H1 (cell line): ENCODE results near the gene SPTSSA. TPM values are rescaled to one million over a fixed set of nuclear protein-coding genes. Genes with fewer than 3 reads are reported as not detected.

Experiments
- CTCF ChIA-PET: fragments of 300-600 bp; sonication (Branson Sonifier 250); formaldehyde crosslinking; loops from one replicate; lab custom pipeline; 2021; ENCODE audit not compliant: partially characterized antibody; lab: Charles Lee
- POLR2A ChIA-PET: fragments of 300-600 bp; sonication (Branson Sonifier 250); formaldehyde crosslinking; loops from one replicate; lab custom pipeline; 2021; ENCODE audit warnings: inconsistent platforms; ENCODE audit not compliant: partially characterized antibody; lab: Charles Lee
- DNase-seq, 2 experiments: peaks; one replicate each; pipeline versions ENCODE4 v3.0.0 to v3.0.0-alpha.2; 2010 to 2022; ENCODE audit warnings: low spot score in 2 of 2, low read depth in 1 of 2, mixed read lengths in 1 of 2
- FAIRE-seq: peaks from 2 replicates; lab custom pipeline; 2011; peaks lifted over from hg19 to GRCh38; lab: Jason Lieb, UNC
- H2AFZ ChIP-seq: 2 replicates; pipeline ENCODE4 v1.8.1; 2012; ENCODE audit warnings: low read length, inconsistent platforms
- H2AK5ac ChIP-seq: 2 replicates; pipeline ENCODE4 v1.6.1; 2013; ENCODE audit warnings: low read depth, low read length
- H2BK120ac ChIP-seq: replicated peaks from 2 replicates; pipeline ENCODE3; 2013; ENCODE audit warnings: low read depth, low read length, inconsistent platforms
- H2BK12ac ChIP-seq: 2 replicates; pipeline ENCODE4 v1.6.1; 2013; ENCODE audit warnings: low read depth, low read length
- H2BK15ac ChIP-seq: 2 replicates; pipeline ENCODE4 v1.6.1; 2013; ENCODE audit warnings: low read length
- H2BK20ac ChIP-seq: 2 replicates; pipeline ENCODE4 v1.6.1; 2013; ENCODE audit warnings: low read length
- H2BK5ac ChIP-seq: 2 replicates; pipeline ENCODE4 v1.6.1; 2013; ENCODE audit warnings: low read depth, low read length
- H3K14ac ChIP-seq: 2 replicates; pipeline ENCODE4 v1.6.1; 2013; ENCODE audit warnings: inconsistent platforms; ENCODE audit not compliant: insufficient read length
- H3K18ac ChIP-seq: 2 replicates; pipeline ENCODE4 v1.6.1; 2013; ENCODE audit warnings: low read length; ENCODE audit errors: extremely low read depth
- H3K23ac ChIP-seq: 2 replicates; pipeline ENCODE4 v1.6.1; 2013; ENCODE audit warnings: inconsistent platforms; ENCODE audit not compliant: insufficient read length
- H3K23me2 ChIP-seq: 2 replicates; pipeline ENCODE4 v1.6.1; 2013; ENCODE audit warnings: low read depth, low read length
- H3K27ac ChIP-seq: 2 replicates; pipeline ENCODE4 v1.6.1; 2011; ENCODE audit warnings: low read depth, low read length, inconsistent platforms
- H3K27me3 ChIP-seq, 4 experiments: replicated peaks in 1 of 4; 1 replicate in 1 of 4; 2 replicates in 3 of 4; pipeline versions ENCODE4 v1.6.1 to v1.8.1; 2011 to 2013; ENCODE audit warnings: low read length in 3 of 4, mild to moderate bottlenecking in 3 of 4, inconsistent platforms in 2 of 4, mixed read lengths in 2 of 4, moderate library complexity in 1 of 4; ENCODE audit not compliant: control insufficient read depth in 3 of 4, insufficient read depth in 3 of 4; ENCODE audit errors: extremely low read depth in 1 of 4
- H3K36me3 ChIP-seq, 4 experiments: 2 replicates each; pipeline versions ENCODE4 v1.6.1 to v1.8.1; 2011 to 2013; ENCODE audit warnings: mild to moderate bottlenecking in 4 of 4, low read length in 3 of 4, moderate library complexity in 2 of 4, control low read depth in 1 of 4, inconsistent platforms in 1 of 4; ENCODE audit not compliant: insufficient read depth in 4 of 4, control insufficient read depth in 2 of 4
- H3K4ac ChIP-seq: replicated peaks from 2 replicates; pipeline ENCODE3; 2013; ENCODE audit warnings: low read length, low read depth, mixed read lengths, inconsistent platforms; ENCODE audit not compliant: insufficient read length
- H3K4me1 ChIP-seq, 4 experiments: replicated peaks in 1 of 4; 1 replicate in 1 of 4; 2 replicates in 3 of 4; pipeline versions ENCODE4 v1.6.1 to v1.8.1; 2011 to 2013; ENCODE audit warnings: low read length in 3 of 4, inconsistent platforms in 2 of 4, mixed read lengths in 1 of 4; ENCODE audit not compliant: insufficient read depth in 4 of 4, control insufficient read depth in 3 of 4
- H3K4me2 ChIP-seq, 2 experiments: 2 replicates each; pipeline versions ENCODE4 v1.6.1 to v1.8.1; 2011 to 2013; ENCODE audit warnings: low read depth in 2 of 2, low read length in 2 of 2, control low read depth in 1 of 2, inconsistent platforms in 1 of 2, mild to moderate bottlenecking in 1 of 2; ENCODE audit not compliant: insufficient read depth in 1 of 2
- H3K4me3 ChIP-seq, 4 experiments: fragments of 200-600, 300-600 bp in 1 of 4; sonication (generic), shearing (Covaris generic), sonication (Bioruptor Twin) in 1 of 4; 2 replicates each; pipeline versions ENCODE4 v1.5.1 to v1.8.1; 2011 to 2016; ENCODE audit warnings: low read length in 4 of 4, low read depth in 3 of 4, control low read depth in 2 of 4, inconsistent platforms in 2 of 4, mild to moderate bottlenecking in 2 of 4, mixed read lengths in 1 of 4, moderate library complexity in 1 of 4; ENCODE audit not compliant: insufficient read depth in 2 of 4; ENCODE audit errors: extremely low read depth in 1 of 4
- H3K56ac ChIP-seq: replicated peaks from 2 replicates; pipeline ENCODE3; 2013; ENCODE audit warnings: low read depth, mild to moderate bottlenecking, mixed read lengths, low read length, inconsistent platforms; ENCODE audit not compliant: insufficient read length
- H3K79me1 ChIP-seq: 2 replicates; pipeline ENCODE4 v1.6.1; 2013; ENCODE audit warnings: low read depth, low read length, control low read depth
- H3K79me2 ChIP-seq, 2 experiments: 2 replicates each; pipeline versions ENCODE4 v1.6.1 to v1.8.1; 2012 to 2013; ENCODE audit warnings: low read length in 2 of 2, mild to moderate bottlenecking in 2 of 2, inconsistent platforms in 1 of 2; ENCODE audit not compliant: insufficient read depth in 2 of 2, control insufficient read depth in 1 of 2
- H3K9ac ChIP-seq, 4 experiments: replicated peaks in 1 of 4; 1 replicate in 1 of 4; 2 replicates in 3 of 4; pipeline versions ENCODE4 v1.6.1 to v1.8.1; 2011 to 2013; ENCODE audit warnings: low read depth in 3 of 4, low read length in 3 of 4, control low read depth in 2 of 4, mild to moderate bottlenecking in 2 of 4, moderate library complexity in 2 of 4, inconsistent platforms in 1 of 4; ENCODE audit errors: extremely low read depth in 1 of 4
- H3K9me3 ChIP-seq, 2 experiments: 2 replicates each; pipeline versions ENCODE4 v1.6.1 to v1.8.1; 2012 to 2013; ENCODE audit warnings: mild to moderate bottlenecking in 2 of 2, moderate library complexity in 2 of 2, control low read depth in 1 of 2, inconsistent platforms in 1 of 2, low read depth in 1 of 2, low read length in 1 of 2, mixed read lengths in 1 of 2; ENCODE audit not compliant: insufficient read depth in 2 of 2
- H4K20me1 ChIP-seq, 2 experiments: replicated peaks in 1 of 2; 2 replicates each; pipeline versions ENCODE3 to v1.8.1; 2011 to 2013; ENCODE audit warnings: inconsistent platforms in 2 of 2, low read length in 2 of 2, mild to moderate bottlenecking in 1 of 2; ENCODE audit not compliant: insufficient read depth in 2 of 2, control insufficient read depth in 1 of 2
- H4K5ac ChIP-seq: 2 replicates; pipeline ENCODE4 v1.6.1; 2013; ENCODE audit warnings: low read length, low read depth, mixed read lengths, inconsistent platforms; ENCODE audit not compliant: insufficient read length
- H4K8ac ChIP-seq: 2 replicates; pipeline ENCODE4 v1.8.0; 2013; ENCODE audit warnings: mild to moderate bottlenecking, moderate library complexity, low read length, inconsistent platforms; ENCODE audit not compliant: insufficient read depth; ENCODE audit errors: extremely low read depth
- H4K91ac ChIP-seq: replicated peaks from 2 replicates; pipeline ENCODE3; 2013; ENCODE audit warnings: low read length, mixed read lengths, inconsistent platforms; ENCODE audit not compliant: insufficient read length
- BCL11A ChIP-seq, 2 experiments: IDR thresholded peaks; one replicate each; pipeline ENCODE4 v1.6.1; 2011; ENCODE audit warnings: low read depth in 2 of 2, low read length in 2 of 2, mild to moderate bottlenecking in 2 of 2
- CEBPB ChIP-seq: IDR thresholded peaks from 2 replicates; pipeline ENCODE4 v1.6.1; 2012; ENCODE audit warnings: low read depth, low read length
- CHD1 ChIP-seq: IDR thresholded peaks from 2 replicates; pipeline ENCODE4 v1.6.1; 2012; ENCODE audit warnings: low read depth, low read length, improper control_type of control experiment
- CREB1 ChIP-seq: IDR thresholded peaks from 2 replicates; pipeline ENCODE4 v1.6.1; 2012; ENCODE audit warnings: inconsistent platforms
- CTBP2 ChIP-seq: IDR thresholded peaks from 2 replicates; pipeline ENCODE4 v1.7.0; 2011; ENCODE audit warnings: borderline replicate concordance, mild to moderate bottlenecking, moderate library complexity, mixed read lengths, low read length; ENCODE audit not compliant: insufficient read depth, insufficient read length
- EGR1 ChIP-seq: IDR thresholded peaks from 2 replicates; pipeline ENCODE4 v1.6.1; 2011; ENCODE audit warnings: low read depth, low read length, borderline replicate concordance
- KDM4A ChIP-seq: IDR thresholded peaks from one replicate; pipeline ENCODE4 v1.7.1; 2012; ENCODE audit warnings: low read depth, mild to moderate bottlenecking, moderate library complexity, low read length, inconsistent platforms; ENCODE audit not compliant: severe bottlenecking
- KDM5A ChIP-seq: fragments of 200-600 bp; IDR thresholded peaks from 2 replicates; pipeline ENCODE4 v1.7.1; 2012; ENCODE audit warnings: mild to moderate bottlenecking, low read length, inconsistent platforms, mixed read lengths
- NRF1 ChIP-seq: IDR thresholded peaks from 2 replicates; pipeline ENCODE4 v1.6.1; 2011; ENCODE audit warnings: mild to moderate bottlenecking, low read depth, low read length, improper control_type of control experiment
- POU5F1 ChIP-seq: IDR thresholded peaks from 2 replicates; pipeline ENCODE4 v1.6.1; 2011; ENCODE audit warnings: low read depth, mild to moderate bottlenecking, low read length, moderate library complexity
- RAD21 ChIP-seq, 2 experiments: IDR thresholded peaks in 1 of 2; conservative IDR thresholded peaks in 1 of 2; 2 replicates each; pipeline ENCODE4 v1.6.1; 2011; ENCODE audit warnings: low read depth in 2 of 2, low read length in 2 of 2, improper control_type of control experiment in 1 of 2, inconsistent platforms in 1 of 2, mild to moderate bottlenecking in 1 of 2, moderate library complexity in 1 of 2
- SAP30 ChIP-seq: fragments of 300-600 bp; sonication (generic); IDR thresholded peaks from 2 replicates; pipeline ENCODE4 v1.7.1; 2012; ENCODE audit warnings: low read length, moderate library complexity, mild to moderate bottlenecking, inconsistent platforms; ENCODE audit not compliant: insufficient read depth, insufficient replicate concordance
- SP1 ChIP-seq: IDR thresholded peaks from 2 replicates; pipeline ENCODE4 v1.6.1; 2011; ENCODE audit warnings: low read depth, low read length
- WGBS, 2 experiments: shearing (Covaris generic) in 1 of 2; methylation state at CpG; one replicate each; pipeline versions ENCODE4 v1.1.6 to v1.1.7; 2013 to 2015; ENCODE audit warnings: low lambda C conversion rate in 2 of 2, mixed read lengths in 2 of 2, inconsistent platforms in 1 of 2, low coverage in 1 of 2, missing lambda C conversion rate in 1 of 2; ENCODE audit not compliant: insufficient replicate concordance in 2 of 2, insufficient coverage in 1 of 2, insufficient read length in 1 of 2; ENCODE audit errors: extremely low coverage in 1 of 2, missing lambda C conversion rate in 1 of 2; 5-methylcytosine and 5-hydroxymethylcytosine counted together
- polyA plus RNA-seq, 7 experiments: library from polyadenylated mRNA; depleted of rRNA in 3 of 7; stranded (reverse) in 5 of 7; unstranded in 2 of 7; fragments of >200 nt in 5 of 7; fragments of 200-250 nt in 2 of 7; gene quantifications; 1 replicate in 5 of 7; 2 replicates in 1 of 7; 4 replicates in 1 of 7; pipeline versions ENCODE4 v1.2.1 to v1.2.3, GENCODE V29; 2011 to 2013; ENCODE audit warnings: missing spikeins in 2 of 7, mixed read lengths in 2 of 7
- total RNA-seq: library from RNA; stranded (reverse); fragmentation: NEBNext Ultra II Directional; extraction: Animal tissue kit (Norgen Biotek cat#: 25700); gene quantifications from 2 replicates; pipeline ENCODE4 v1.2.1, GENCODE V29; 2021

SPTSSA gene
- total and polyA plus RNA-seq, 2 of the 8 experiments (the other 6 are each of a cell fraction or from before 2014, with no cell fraction given) = 24.9 to 28.5 TPM

DNA sequence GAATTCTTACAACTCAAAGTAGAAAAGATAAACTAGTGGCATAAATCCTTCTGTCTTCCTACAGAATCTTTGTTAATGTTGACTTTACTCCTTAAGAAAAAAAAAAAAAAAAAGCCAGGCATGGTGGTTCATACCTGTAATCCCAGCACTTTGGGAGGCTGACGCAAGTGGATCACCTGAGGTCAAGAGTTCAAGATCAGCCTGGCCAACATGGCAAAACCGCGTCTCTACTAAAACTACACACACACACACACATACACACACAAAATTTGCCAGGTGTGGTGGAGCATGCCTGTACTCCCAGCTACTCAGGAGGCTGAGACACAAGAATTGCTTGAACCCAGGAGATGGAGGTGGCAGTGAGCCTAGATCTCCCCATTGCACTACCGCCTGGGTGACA, 17.7 kb upstream of the SPTSSA start:
- Histone ChIP-seq H3K27me3 (no peaks in the 10 kb centered on the region), H2BK120ac (no peak overlapping the region), H2AK5ac (no peak overlapping the region), H3K4me1 (peaks cover 0 to 4% (median 2%) of the 10 kb centered on the region in 4 experiments; a peak in 2 of 7 replicates), H2BK20ac (no peak overlapping the region), H3K23me2 (no peaks in the 10 kb centered on the region; the same call in 1 of the 2 replicates), H3K9me3 (peaks cover 0 to 10% of the 10 kb centered on the region in 2 experiments; a peak in 1 of 4 replicates), H2BK15ac (no peak overlapping the region), H3K56ac (no peak overlapping the region), H3K4me3 (no peak overlapping the region), H4K8ac (no peak overlapping the region), H4K91ac (no peak overlapping the region), H3K9ac (no peak overlapping the region), H3K4ac (no peak overlapping the region), H2AFZ (no peak overlapping the region), H3K36me3 (no peaks in the 10 kb centered on the region; a peak in 1 of 8 replicates), H3K4me2 (no peak overlapping the region), H2BK12ac (no peak overlapping the region), H4K5ac (no peak overlapping the region), H3K14ac (no peak overlapping the region), H3K79me1 (no peaks in the 10 kb centered on the region), H3K79me2 (no peaks in the 10 kb centered on the region), H3K27ac (no peak overlapping the region), H2BK5ac (no peak overlapping the region), H3K23ac (no peak overlapping the region), H3K18ac (no peak overlapping the region), H4K20me1 (no peaks in the 10 kb centered on the region)
- ChIA-PET POLR2A (interaction anchor here (1.7 kb wide), 1 partner anchor 19 kb away, joined by 5 read pairs; no protein-coding TSS in a partner anchor), CTCF (no interaction called here)
- TF ChIP-seq CEBPB (no peak), SAP30 (no peak), POU5F1 (no peak), KDM5A (no peak), CHD1 (no peak), CTBP2 (no peak), RAD21 (IDR thresholded peaks at IDR 0.05 in 1 of 2, conservative IDR thresholded peaks at IDR 0.05 in 1 of 2; ENCODE audit: low read depth in 2 of 2, low read length in 2 of 2) (no peak), BCL11A (IDR thresholded peaks at IDR 0.05; ENCODE audit: low read depth in 2 of 2, low read length in 2 of 2) (no peak), EGR1 (no peak), KDM4A (no peak), CREB1 (no peak), NRF1 (no peak), SP1 (no peak)
- 92% methylated on average over 4 of the region's 4 CpGs; no CpG with 5 or more reads in 1 of the 2 experiments for WGBS, 2 experiments
- FAIRE-seq (no peak), DNase-seq (no peak)
